Neuronal stem cell (in vitro differentiated cells): ENCODE measurements around the gene SEMA3B.
"Not testable (repeated sequence)": the region's sequence is repeated elsewhere in the genome, so short reads cannot be mapped to it uniquely, and the experiment has no call there.

Source experiments
- DNase-seq: peaks from one replicate; pipeline ENCODE4 v3.0.0-alpha.2; 2013; ENCODE audit warnings: low spot score
- H2AFZ ChIP-seq: one replicate; pipeline ENCODE4 v1.6.1; 2013; ENCODE audit warnings: mild to moderate bottlenecking, low read length, inconsistent platforms
- H2AK5ac ChIP-seq: 2 replicates; pipeline ENCODE4 v1.6.1; 2013; ENCODE audit warnings: low read depth, mild to moderate bottlenecking, inconsistent platforms, low read length, moderate library complexity, mixed read lengths
- H2BK120ac ChIP-seq: 2 replicates; pipeline ENCODE4 v1.6.1; 2013; ENCODE audit warnings: low read depth, mild to moderate bottlenecking, inconsistent platforms, low read length, moderate library complexity, mixed read lengths
- H2BK12ac ChIP-seq: one replicate; pipeline ENCODE4 v1.6.1; 2013; ENCODE audit warnings: low read length, inconsistent platforms
- H2BK15ac ChIP-seq: 2 replicates; pipeline ENCODE4 v1.6.1; 2013; ENCODE audit warnings: mild to moderate bottlenecking, low read length, inconsistent platforms, mixed read lengths
- H2BK5ac ChIP-seq: one replicate; pipeline ENCODE4 v1.6.1; 2013; ENCODE audit warnings: inconsistent platforms, mild to moderate bottlenecking, low read length, moderate library complexity
- H3K14ac ChIP-seq: one replicate; pipeline ENCODE4 v1.6.1; 2013; ENCODE audit warnings: low read length, inconsistent platforms
- H3K18ac ChIP-seq: 2 replicates; pipeline ENCODE4 v1.6.1; 2013; ENCODE audit warnings: low read length, inconsistent platforms
- H3K23ac ChIP-seq: 2 replicates; pipeline ENCODE4 v1.6.1; 2013; ENCODE audit warnings: low read depth, mild to moderate bottlenecking, mixed read lengths, low read length, inconsistent platforms; ENCODE audit not compliant: poor library complexity
- H3K27ac ChIP-seq: replicated peaks from 3 replicates; pipeline ENCODE4 v1.5.1; 2013; ENCODE audit warnings: low read length, inconsistent platforms
- H3K27me3 ChIP-seq, 3 experiments: 2 replicates each; pipeline ENCODE4 v1.6.1; 2013; ENCODE audit warnings: low read length in 3 of 3, mild to moderate bottlenecking in 2 of 3, inconsistent platforms in 1 of 3, low read depth in 1 of 3, mixed read lengths in 1 of 3, moderate library complexity in 1 of 3; ENCODE audit not compliant: control insufficient read depth in 3 of 3, insufficient read depth in 3 of 3
- H3K36me3 ChIP-seq, 2 donors: replicated peaks in 1 of 2; 2 replicates each; pipeline ENCODE4 v1.6.1; 2013; ENCODE audit warnings: low read length in 2 of 2; ENCODE audit not compliant: control insufficient read depth in 2 of 2, insufficient read depth in 2 of 2
- H3K4ac ChIP-seq: 2 replicates; pipeline ENCODE4 v1.6.1; 2013; ENCODE audit warnings: inconsistent platforms, mild to moderate bottlenecking, low read length, moderate library complexity
- H3K4me1 ChIP-seq, 2 donors: 1 replicate in 1 of 2; 2 replicates in 1 of 2; pipeline ENCODE4 v1.6.1; 2013; ENCODE audit warnings: low read length in 2 of 2, low read depth in 1 of 2; ENCODE audit not compliant: control insufficient read depth in 2 of 2, insufficient read depth in 1 of 2
- H3K4me2 ChIP-seq: one replicate; pipeline ENCODE4 v1.6.1; 2013; ENCODE audit warnings: mild to moderate bottlenecking, low read length, inconsistent platforms; ENCODE audit not compliant: insufficient read depth, poor library complexity, severe bottlenecking
- H3K4me3 ChIP-seq, 2 donors: 2 replicates each; pipeline ENCODE4 v1.5.1; 2013; ENCODE audit warnings: low read length in 2 of 2, mild to moderate bottlenecking in 2 of 2, inconsistent platforms in 1 of 2, moderate library complexity in 1 of 2
- H3K79me1 ChIP-seq: one replicate; pipeline ENCODE4 v1.6.1; 2013; ENCODE audit warnings: low read depth, mild to moderate bottlenecking, inconsistent platforms, low read length, moderate library complexity
- H3K9ac ChIP-seq: one replicate; pipeline ENCODE4 v1.6.1; 2013; ENCODE audit warnings: mild to moderate bottlenecking, low read depth, low read length, inconsistent platforms; ENCODE audit not compliant: poor library complexity
- H3K9me3 ChIP-seq, 2 donors: replicated peaks in 1 of 2; 2 replicates each; pipeline versions ENCODE3 to v1.6.1; 2013; ENCODE audit warnings: low read length in 2 of 2, mild to moderate bottlenecking in 2 of 2, inconsistent platforms in 1 of 2, low read depth in 1 of 2, mixed read lengths in 1 of 2, moderate library complexity in 1 of 2; ENCODE audit not compliant: control insufficient read depth in 2 of 2, insufficient read depth in 1 of 2
- H4K8ac ChIP-seq: one replicate; pipeline ENCODE4 v1.6.1; 2013; ENCODE audit warnings: low read depth, mild to moderate bottlenecking, inconsistent platforms, low read length, moderate library complexity
- H4K91ac ChIP-seq: one replicate; pipeline ENCODE4 v1.6.1; 2013; ENCODE audit warnings: low read length, low read depth, mild to moderate bottlenecking, inconsistent platforms; ENCODE audit not compliant: poor library complexity
- WGBS, 2 donors: extraction: QIAGEN DNeasy Blood & Tissue Kit; methylation state at CpG; one replicate each; pipeline ENCODE4 v1.1.7; 2013; ENCODE audit warnings: missing lambda C conversion rate in 2 of 2, mixed read lengths in 1 of 2; ENCODE audit not compliant: insufficient read length in 2 of 2, insufficient replicate concordance in 1 of 2; ENCODE audit errors: extremely low coverage in 2 of 2; 5-methylcytosine and 5-hydroxymethylcytosine counted together

SEMA3B gene

GRCh38 chr3:50284121-50284520 is 15.2 kb downstream of the SEMA3B start:
- not testable (repeated sequence) for H3K27ac ChIP-seq, H2BK15ac ChIP-seq, H2BK5ac ChIP-seq, H2AK5ac ChIP-seq, H3K23ac ChIP-seq, H2BK12ac ChIP-seq, DNase-seq, H2AFZ ChIP-seq, H3K18ac ChIP-seq, H3K4me3 ChIP-seq, H3K4me1 ChIP-seq, H4K91ac ChIP-seq, H3K4ac ChIP-seq, H3K14ac ChIP-seq, H3K4me2 ChIP-seq, H3K27me3 ChIP-seq, H3K9ac ChIP-seq, H3K9me3 ChIP-seq, H3K79me1 ChIP-seq, H2BK120ac ChIP-seq, H4K8ac ChIP-seq
- WGBS, 2 donors: no CpG with 5 or more reads among the region's 6 CpGs
- peaks cover 24 to 34% of the 10 kb centered on the region in 2 donors for H3K36me3 ChIP-seq

- no peak overlapping the region for H3K4ac ChIP-seq
- no peak overlapping the region for H3K18ac ChIP-seq
- H3K14ac ChIP-seq: no peak overlapping the region
- no peak overlapping the region for H2AFZ ChIP-seq
- H3K36me3 ChIP-seq: peaks cover 36 to 50% of the 10 kb centered on the region in 2 donors
- no peak overlapping the region for H4K8ac ChIP-seq
- no peak for DNase-seq
- H3K4me2 ChIP-seq: no peak overlapping the region
- H3K27me3 ChIP-seq: no peaks in the 10 kb centered on the region
- H2BK12ac ChIP-seq: peak overlapping the region; percentile 4
- H2BK5ac ChIP-seq: no peak overlapping the region
- H2BK120ac ChIP-seq: no peak overlapping the region
- H4K91ac ChIP-seq: no peak overlapping the region
- no CpG with 5 or more reads among the region's 28 CpGs for WGBS, 2 donors
- H3K9me3 ChIP-seq: no peaks in the 10 kb centered on the region
- peak overlapping the region; percentile 25 for H3K9ac ChIP-seq
- no peak overlapping the region for H2BK15ac ChIP-seq
- H3K4me1 ChIP-seq: peaks cover 4 to 6% of the 10 kb centered on the region in 2 donors
- H3K4me3 ChIP-seq: peak overlapping the region in 1 of 2 donors; percentile 32
- peak overlapping the region; percentile 49 for H3K23ac ChIP-seq
- peaks cover 14% of the 10 kb centered on the region for H3K79me1 ChIP-seq
- H2AK5ac ChIP-seq: peak overlapping the region; percentile 49
- H3K27ac ChIP-seq: no peak overlapping the region
Observed at GRCh38 chr3:50286322-50287227, 17.6 kb downstream of the SEMA3B start.

GRCh38 chr3:50287262-50287661 is 18.3 kb downstream of the SEMA3B start:
- peaks cover 36 to 50% of the 10 kb centered on the region in 2 donors for H3K36me3 ChIP-seq
- H3K79me1 ChIP-seq: peaks cover 17% of the 10 kb centered on the region
- H2BK12ac ChIP-seq: no peak overlapping the region
- H3K27me3 ChIP-seq: no peaks in the 10 kb centered on the region
- H3K9me3 ChIP-seq: no peaks in the 10 kb centered on the region
- H2BK120ac ChIP-seq: no peak overlapping the region
- peaks cover 7% of the 10 kb centered on the region in 2 donors for H3K4me1 ChIP-seq
- H3K14ac ChIP-seq: no peak overlapping the region
- H3K4me3 ChIP-seq: no peak overlapping the region
- no peak overlapping the region for H2BK15ac ChIP-seq
- WGBS, 2 donors: no CpG with 5 or more reads among the region's 1 CpG
- no peak overlapping the region for H3K9ac ChIP-seq
- no peak overlapping the region for H3K23ac ChIP-seq
- H2BK5ac ChIP-seq: no peak overlapping the region
- H3K4me2 ChIP-seq: no peak overlapping the region
- H2AFZ ChIP-seq: no peak overlapping the region
- H3K18ac ChIP-seq: no peak overlapping the region
- no peak for DNase-seq
- no peak overlapping the region for H3K27ac ChIP-seq
- no peak overlapping the region for H4K8ac ChIP-seq
- H4K91ac ChIP-seq: no peak overlapping the region
- H2AK5ac ChIP-seq: no peak overlapping the region
- H3K4ac ChIP-seq: no peak overlapping the region

GRCh38 chr3:50288387-50289007 is 19.6 kb downstream of the SEMA3B start:
- H3K9ac ChIP-seq: no peak overlapping the region
- H2BK15ac ChIP-seq: no peak overlapping the region
- no peak overlapping the region for H3K4me2 ChIP-seq
- no peak overlapping the region for H2BK12ac ChIP-seq
- peaks cover 36 to 50% of the 10 kb centered on the region in 2 donors for H3K36me3 ChIP-seq
- no peaks in the 10 kb centered on the region for H3K9me3 ChIP-seq
- no peak overlapping the region for H3K18ac ChIP-seq
- H3K4me1 ChIP-seq: peaks cover 11 to 12% of the 10 kb centered on the region in 2 donors
- H3K27me3 ChIP-seq: no peaks in the 10 kb centered on the region
- H2BK120ac ChIP-seq: no peak overlapping the region
- H2AK5ac ChIP-seq: no peak overlapping the region
- peak overlapping the region; percentile 17 for H3K23ac ChIP-seq
- H3K27ac ChIP-seq: no peak overlapping the region
- peaks cover 17% of the 10 kb centered on the region for H3K79me1 ChIP-seq
- H3K4ac ChIP-seq: no peak overlapping the region
- no peak overlapping the region for H3K4me3 ChIP-seq
- no CpG with 5 or more reads among the region's 23 CpGs for WGBS, 2 donors
- no peak overlapping the region for H4K91ac ChIP-seq
- no peak overlapping the region for H3K14ac ChIP-seq
- no peak for DNase-seq
- no peak overlapping the region for H2AFZ ChIP-seq
- H2BK5ac ChIP-seq: peak overlapping the region; percentile 53
- no peak overlapping the region for H4K8ac ChIP-seq
